CD4-positive, alpha-beta T cell treated with Interleukin-21 for 1 hour (primary cell): ENCODE results near the gene PARD6B.
"Not testable (repeated sequence)": the region's sequence is repeated elsewhere in the genome, so short reads cannot be mapped to it uniquely, and the experiment has no call there.

Experiments
- DNase-seq: peaks from one replicate; pipeline ENCODE4 v3.0.0-alpha.2; 2020

PARD6B gene

GRCh38 chr20:50703651-50704438 lies 27.5 kb upstream of the PARD6B start:
- not testable (repeated sequence) for DNase-seq

DNA sequence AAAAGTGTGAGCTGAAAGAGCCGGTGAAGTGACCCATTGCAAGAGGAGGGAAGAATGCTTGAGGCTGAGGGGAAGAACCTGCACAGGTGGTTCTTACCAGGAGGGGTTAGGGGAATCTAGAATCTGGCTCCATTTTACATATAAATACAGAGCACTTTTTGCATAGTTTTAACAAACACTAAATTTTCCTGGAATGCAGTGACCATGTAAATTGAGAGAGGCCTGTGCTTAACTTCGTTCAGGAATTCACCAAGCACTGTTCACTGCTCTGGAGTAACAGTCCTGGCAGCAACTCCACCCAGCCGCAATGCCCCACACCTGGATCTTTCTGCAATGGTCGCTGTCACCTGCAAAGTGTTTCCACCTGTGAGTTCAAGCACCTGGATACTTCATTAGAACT lies 26.9 kb upstream of the PARD6B start:
- DNase-seq, result no peak

DNA sequence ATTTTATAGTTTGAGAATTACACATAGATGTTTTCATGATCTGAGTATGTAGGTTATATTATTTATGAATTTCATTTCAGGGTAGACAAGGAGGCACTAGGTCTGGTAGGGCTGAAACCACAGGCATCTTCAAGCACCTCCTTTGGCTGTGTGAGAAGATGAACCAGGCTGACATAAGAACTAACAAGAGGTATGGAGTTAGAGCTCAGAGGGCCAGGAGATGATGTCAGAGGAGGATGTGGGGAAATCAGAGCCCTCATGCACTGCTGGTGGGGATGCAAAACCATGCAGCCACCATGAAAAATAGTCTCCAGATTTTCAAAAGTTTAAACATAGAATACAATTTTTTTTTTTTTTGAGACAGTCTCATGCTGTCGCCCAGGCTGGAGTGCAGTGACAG lies 26.4 kb upstream of the PARD6B start:
- DNase-seq, result no peak

DNA sequence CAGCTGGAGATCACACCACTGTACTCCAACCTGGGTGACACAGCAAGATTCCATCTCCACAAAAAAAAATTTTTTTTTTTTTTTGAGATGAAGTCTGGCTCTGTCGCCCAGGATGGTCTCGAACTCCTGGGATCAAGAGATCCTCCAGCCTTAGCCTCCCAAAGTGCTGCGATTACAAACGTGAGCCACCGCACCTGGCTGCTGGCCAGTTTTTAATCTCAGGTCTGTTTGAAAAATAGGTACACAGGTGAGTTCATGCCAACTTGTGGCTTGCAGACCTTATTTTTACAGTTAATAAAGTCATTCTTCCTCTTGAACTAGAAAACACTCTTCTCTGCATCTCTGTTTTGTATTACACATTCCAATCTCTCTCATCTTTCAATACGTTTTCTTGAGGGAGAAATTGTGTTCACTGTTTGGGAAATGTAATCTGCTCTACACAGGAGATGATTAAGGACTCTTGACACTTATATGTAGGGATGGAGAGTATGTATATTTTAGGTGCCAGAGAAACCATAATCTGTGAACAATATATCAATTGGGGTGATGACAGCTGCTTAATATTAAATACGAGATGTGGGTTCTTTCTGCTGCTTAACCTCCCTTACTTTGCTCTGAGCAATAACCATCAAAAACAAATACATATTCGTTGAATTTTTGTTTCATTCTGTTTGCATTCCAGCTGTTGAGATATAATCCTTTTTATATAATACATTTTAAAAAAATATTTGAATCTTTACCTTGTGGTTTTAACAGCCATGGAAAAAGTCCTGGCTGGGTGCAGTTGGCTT lies 22.3 kb upstream of the PARD6B start:
- DNase-seq, result no peak

GRCh38 chr20:50709636-50709973 lies 21.8 kb upstream of the PARD6B start:
- DNase-seq, result no peak

- DNase-seq, result no peak
Observed at GRCh38 chr20:50710492-50711063, 20.8 kb upstream of the PARD6B start.

- no peak for DNase-seq
Observed at GRCh38 chr20:50711113-50711825, 20.1 kb upstream of the PARD6B start.

DNA sequence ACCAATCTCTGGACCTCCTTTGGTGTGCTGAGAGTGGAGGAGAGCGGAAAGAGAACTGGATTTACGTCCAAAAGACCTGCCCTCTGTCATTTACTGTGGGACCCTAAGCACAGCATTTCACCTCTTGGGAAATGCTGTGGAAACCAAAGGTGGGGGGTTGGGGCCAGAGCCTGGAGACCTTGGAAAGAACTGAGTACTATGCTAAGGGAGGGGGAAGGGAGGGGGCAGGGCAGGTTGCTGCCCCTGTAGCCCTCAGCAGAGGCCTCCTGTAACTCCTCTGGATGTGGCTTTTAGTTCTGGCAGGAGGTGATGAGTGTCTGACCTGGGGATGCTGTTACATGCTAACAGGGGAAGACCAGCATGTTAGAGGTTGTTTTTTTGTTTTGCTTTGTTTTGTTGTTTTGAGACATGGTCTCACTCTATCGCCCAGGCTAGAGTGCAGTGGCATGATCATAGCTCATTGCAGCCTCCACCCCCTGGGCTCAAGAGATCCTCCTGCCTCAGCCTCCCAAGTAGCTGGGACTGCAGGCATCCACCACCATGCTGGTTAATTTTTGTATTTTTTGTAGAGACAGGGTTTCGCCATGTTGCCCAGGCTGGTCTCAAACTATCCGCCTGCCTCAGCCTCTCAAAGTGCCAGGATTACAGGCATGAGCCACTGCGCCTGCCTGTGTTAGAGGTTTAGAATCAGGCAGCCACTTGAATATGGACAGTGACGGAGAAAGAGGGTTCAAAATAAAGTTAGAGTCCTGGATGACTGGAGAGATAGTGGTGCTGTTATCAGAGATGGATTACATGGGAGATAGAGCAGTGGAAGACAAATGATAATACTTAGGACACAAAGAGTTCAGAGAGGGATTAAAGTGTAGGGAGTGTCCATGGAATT lies 18.4 kb upstream of the PARD6B start:
- DNase-seq, result no peak

DNA sequence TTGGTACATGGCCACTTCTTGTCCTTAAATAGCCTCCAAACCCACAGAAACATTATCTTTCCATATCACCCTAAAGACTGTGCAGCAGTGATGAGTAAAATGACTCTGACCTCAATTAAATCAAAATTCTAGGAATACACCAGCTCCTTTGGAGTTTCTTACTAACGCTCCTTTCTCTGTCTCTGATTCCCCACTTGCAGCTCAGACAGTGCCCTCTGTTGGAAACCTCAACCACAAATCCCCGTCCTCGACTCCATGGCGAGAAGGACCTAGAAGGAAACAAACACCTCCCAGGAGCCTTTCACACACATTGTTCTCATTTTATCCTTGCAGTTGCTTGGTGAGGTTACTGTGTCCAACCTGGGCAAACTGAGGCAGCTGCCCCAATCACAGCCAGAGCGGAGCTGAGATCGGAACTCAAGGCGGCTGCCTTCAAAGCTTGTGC lies 17.7 kb upstream of the PARD6B start:
- DNase-seq, result no peak

GRCh38 chr20:50714426-50714825 lies 17.0 kb upstream of the PARD6B start:
- DNase-seq, result not testable (repeated sequence)

- DNase-seq, result no peak
Observed at GRCh38 chr20:50715694-50716093, 15.7 kb upstream of the PARD6B start.

GRCh38 chr20:50716518-50716917 lies 14.9 kb upstream of the PARD6B start:
- DNase-seq, result no peak

DNA sequence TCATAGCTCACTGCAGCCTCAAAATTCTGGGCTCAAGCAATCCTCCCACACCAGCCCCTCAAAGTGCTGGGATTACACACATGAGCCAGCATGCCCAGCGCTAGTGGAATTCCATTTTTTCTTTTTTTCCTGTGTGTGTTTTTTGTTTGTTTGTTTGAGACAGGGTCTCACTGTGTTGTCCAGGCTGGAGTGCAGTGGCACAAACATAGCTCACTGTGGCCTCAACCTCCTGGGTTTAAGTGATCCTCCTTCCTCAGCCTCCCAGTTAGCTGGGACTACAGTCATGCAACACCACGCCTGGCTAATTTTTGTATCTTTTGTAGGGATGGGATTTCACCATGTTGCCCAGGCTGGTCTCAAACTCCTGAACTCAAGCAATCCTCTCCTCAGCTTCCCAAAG lies 14.1 kb upstream of the PARD6B start:
- DNase-seq, result no peak

GRCh38 chr20:50717974-50718761 lies 13.2 kb upstream of the PARD6B start:
- DNase-seq, result no peak

DNA sequence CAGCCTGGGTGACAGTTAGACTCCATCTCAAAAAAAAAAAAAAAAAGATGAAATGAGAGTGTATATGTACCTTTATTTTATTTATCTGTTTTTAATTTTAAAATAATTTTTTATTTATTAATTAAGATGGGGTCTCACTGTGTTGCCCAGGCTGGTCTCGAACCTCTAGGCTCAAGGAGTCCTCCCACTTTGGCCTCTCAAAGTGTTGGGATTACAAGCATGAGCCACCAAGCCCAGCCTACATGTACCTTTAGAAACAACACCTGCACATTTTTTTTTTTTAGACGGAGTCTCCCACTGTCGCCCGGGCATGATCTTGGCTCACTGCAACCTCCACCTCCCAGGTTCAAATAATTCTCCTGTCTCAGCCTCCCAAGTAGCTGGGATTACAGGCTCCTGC lies 12.1 kb upstream of the PARD6B start:
- no peak for DNase-seq

DNA sequence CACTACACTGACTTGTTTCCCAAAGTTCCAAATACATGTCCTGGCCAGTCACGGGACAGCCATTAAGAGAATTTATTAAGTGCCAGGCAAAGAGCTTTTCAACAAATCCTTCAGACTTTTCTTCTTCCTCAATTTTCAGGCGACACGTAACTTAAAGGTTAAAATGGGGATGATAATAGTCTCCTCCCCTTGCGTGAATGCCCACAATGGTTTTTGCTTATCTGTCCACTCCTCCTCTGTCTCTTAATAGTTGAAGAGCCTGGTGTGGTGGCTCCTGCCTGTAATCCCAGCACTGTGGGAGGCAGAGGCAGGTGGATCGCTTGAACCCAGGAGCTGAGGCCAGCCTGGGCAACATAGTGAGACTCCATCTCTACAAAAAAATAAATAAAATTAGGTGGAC lies 11.4 kb upstream of the PARD6B start:
- no peak for DNase-seq

GRCh38 chr20:50720582-50720981 lies 10.8 kb upstream of the PARD6B start:
- DNase-seq, result no peak

DNA sequence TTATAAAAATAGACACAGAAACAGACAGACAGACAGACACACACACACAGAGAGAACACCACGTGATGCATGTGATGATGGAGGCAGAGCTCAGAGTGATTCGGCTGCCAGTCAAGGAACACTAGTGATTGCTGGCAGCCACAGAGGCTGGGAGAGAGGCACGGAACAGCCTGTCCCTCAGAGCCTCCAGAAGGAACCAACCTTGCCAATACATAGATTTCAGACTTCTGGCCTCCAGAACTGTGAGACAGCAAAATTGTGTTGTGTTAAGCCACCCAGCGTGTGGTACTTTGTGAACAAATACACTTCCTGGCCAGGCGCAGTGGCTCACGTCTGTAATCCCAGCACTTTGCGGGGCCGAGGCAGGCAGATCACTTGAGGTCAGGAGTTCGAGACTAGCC lies 9.5 kb upstream of the PARD6B start:
- no peak for DNase-seq

- DNase-seq, result no peak
Observed at GRCh38 chr20:50722424-50723155, 8.8 kb upstream of the PARD6B start.

GRCh38 chr20:50723672-50724071 lies 7.7 kb upstream of the PARD6B start:
- DNase-seq, result no peak
